HUES48 (cell line): ENCODE data around the gene KRTAP5-8.
A peak's percentile ranks its signal among the peaks of the same experiment; 100 is the strongest.
"Not testable (repeated sequence)": the region's sequence is repeated elsewhere in the genome, so short reads cannot be mapped to it uniquely, and the experiment has no call there.

Experiments used
- H3K27ac ChIP-seq: one replicate; pipeline ENCODE4 v1.7.0; 2013; ENCODE audit warnings: low read depth, low read length, inconsistent platforms
- H3K27me3 ChIP-seq: 2 replicates; pipeline ENCODE4 v1.6.1; 2013; ENCODE audit warnings: mild to moderate bottlenecking, low read length; ENCODE audit not compliant: control insufficient read depth, insufficient read depth
- H3K36me3 ChIP-seq: 2 replicates; pipeline ENCODE4 v1.6.1; 2013; ENCODE audit warnings: low read length; ENCODE audit not compliant: control insufficient read depth, insufficient read depth
- H3K4me1 ChIP-seq: 2 replicates; pipeline ENCODE4 v1.6.1; 2013; ENCODE audit warnings: mild to moderate bottlenecking, low read length; ENCODE audit not compliant: control insufficient read depth, insufficient read depth
- H3K4me3 ChIP-seq: 2 replicates; pipeline ENCODE4 v1.5.1; 2013; ENCODE audit warnings: mild to moderate bottlenecking, low read depth, low read length
- H3K9ac ChIP-seq: 2 replicates; pipeline ENCODE4 v1.6.1; 2013; ENCODE audit warnings: mild to moderate bottlenecking, low read depth, low read length, moderate library complexity
- H3K9me3 ChIP-seq: 2 replicates; pipeline ENCODE4 v1.6.1; 2013; ENCODE audit warnings: low read length; ENCODE audit not compliant: control insufficient read depth, insufficient read depth

The KRTAP5-8 gene

GRCh38 chr11:71535825-71536224, 2.0 kb upstream of the KRTAP5-8 start:
- Histone ChIP-seq H3K9me3 (no peaks in the 10 kb centered on the region), H3K9ac (no peak overlapping the region), H3K27ac (no peak overlapping the region), H3K36me3 (no peaks in the 10 kb centered on the region), H3K27me3 (no peaks in the 10 kb centered on the region), H3K4me3 (no peak overlapping the region), H3K4me1 (no peaks in the 10 kb centered on the region)

- no peaks in the 10 kb centered on the region for H3K9me3 ChIP-seq
- no peak overlapping the region for H3K9ac ChIP-seq
- H3K27ac ChIP-seq, result no peak overlapping the region
- no peaks in the 10 kb centered on the region for H3K36me3 ChIP-seq
- H3K27me3 ChIP-seq, result no peaks in the 10 kb centered on the region
- no peak overlapping the region for H3K4me3 ChIP-seq
- no peaks in the 10 kb centered on the region for H3K4me1 ChIP-seq
These were observed 288 bp upstream of the KRTAP5-8 start for GRCh38 chr11:71537537-71537936.

GRCh38 chr11:71538666-71538990, 803 bp downstream of the KRTAP5-8 start:
- Histone ChIP-seq H3K9ac (no peak overlapping the region), H3K36me3 (no peaks in the 10 kb centered on the region), H3K4me3 (no peak overlapping the region), H3K27me3 (no peaks in the 10 kb centered on the region), H3K4me1 (no peaks in the 10 kb centered on the region), H3K9me3 (no peaks in the 10 kb centered on the region), H3K27ac (no peak overlapping the region)

- Histone ChIP-seq H3K4me1 (no peaks in the 10 kb centered on the region), H3K9ac (no peak overlapping the region), H3K4me3 (no peak overlapping the region), H3K27me3 (no peaks in the 10 kb centered on the region), H3K9me3 (no peaks in the 10 kb centered on the region), H3K27ac (no peak overlapping the region), H3K36me3 (no peaks in the 10 kb centered on the region)
These were observed 1.2 kb downstream of the KRTAP5-8 start for GRCh38 chr11:71539017-71539416.

- not testable (repeated sequence) for H3K9ac ChIP-seq, H3K4me1 ChIP-seq
These were observed 2.1 kb downstream of the KRTAP5-8 start for GRCh38 chr11:71539971-71540370.

GRCh38 chr11:71540521-71541304, 2.9 kb downstream of the KRTAP5-8 start:
- H3K9ac ChIP-seq, H3K27ac ChIP-seq, H3K9me3 ChIP-seq, H3K27me3 ChIP-seq, H3K4me3 ChIP-seq, H3K36me3 ChIP-seq, H3K4me1 ChIP-seq: not testable (repeated sequence)

More at GRCh38 chr11:71539971-71540370, 2.1 kb downstream of the KRTAP5-8 start:
- H3K9me3 ChIP-seq, H3K36me3 ChIP-seq, H3K27ac ChIP-seq, H3K4me3 ChIP-seq, H3K27me3 ChIP-seq: not testable (repeated sequence)

- Histone ChIP-seq H3K9me3 (0 out of 2 replicates have a peak, but pooled peaks cover 3% of the 10 kb centered on the region), H3K4me3 (no peak overlapping the region), H3K36me3 (no peaks in the 10 kb centered on the region), H3K27ac (no peak overlapping the region), H3K27me3 (no peaks in the 10 kb centered on the region), H3K4me1 (peaks cover 6% of the 10 kb centered on the region; the same call in 1 of the 2 replicates), H3K9ac (no peak overlapping the region)
These were observed 4.6 kb downstream of the KRTAP5-8 start for GRCh38 chr11:71542382-71542781.

GRCh38 chr11:71542879-71543777, 5.3 kb downstream of the KRTAP5-8 start:
- H3K9ac ChIP-seq, result no peak overlapping the region
- 0 out of 2 replicates have a peak, but pooled peaks cover 3% of the 10 kb centered on the region for H3K9me3 ChIP-seq
- peaks cover 6% of the 10 kb centered on the region; the same call in 1 of the 2 replicates for H3K4me1 ChIP-seq
- H3K4me3 ChIP-seq, result no peak overlapping the region
- no peaks in the 10 kb centered on the region for H3K27me3 ChIP-seq
- H3K27ac ChIP-seq, result no peak overlapping the region
- no peaks in the 10 kb centered on the region for H3K36me3 ChIP-seq

- H3K27me3 ChIP-seq, result no peaks in the 10 kb centered on the region
- H3K4me1 ChIP-seq, result peaks cover 6% of the 10 kb centered on the region; the same call in 1 of the 2 replicates
- H3K36me3 ChIP-seq, result no peaks in the 10 kb centered on the region
- H3K27ac ChIP-seq, result no peak overlapping the region
- H3K9me3 ChIP-seq, result 0 out of 2 replicates have a peak, but pooled peaks cover 3% of the 10 kb centered on the region
- H3K4me3 ChIP-seq, result no peak overlapping the region
- H3K9ac ChIP-seq, result no peak overlapping the region
These were observed 6.0 kb downstream of the KRTAP5-8 start for GRCh38 chr11:71543866-71544265.

- Histone ChIP-seq H3K9me3 (0 out of 2 replicates have a peak, but pooled peaks cover 3% of the 10 kb centered on the region), H3K27me3 (no peaks in the 10 kb centered on the region), H3K9ac (no peak overlapping the region), H3K4me1 (peaks cover 6% of the 10 kb centered on the region; the same call in 1 of the 2 replicates), H3K4me3 (no peak overlapping the region), H3K36me3 (no peaks in the 10 kb centered on the region), H3K27ac (peak overlapping the region; percentile 52)
These were observed 6.8 kb downstream of the KRTAP5-8 start for GRCh38 chr11:71544525-71545214.
